ENCODE data around the gene CFAP100.

CFAP100 gene

GRCh38 chr3:126456211-126456610 lies 61.5 kb downstream of the CFAP100 start:
- no peak for TF ChIP-seq CTCF (conservative IDR thresholded peaks at IDR 0.05; ENCODE audit: low read depth)
- ChIA-PET POLR2A (ENCODE audit: low non-redundant PET) (interaction anchor here (0.6 kb wide), 1 partner anchor 16 kb away, joined by 4 read pairs; no protein-coding TSS in a partner anchor), CTCF (interaction anchor here (0.6 kb wide), 1 partner anchor 653 kb away, joined by 5 read pairs; no protein-coding TSS in a partner anchor)
- DNase-seq (ENCODE audit: low spot score) = no peak
- 0 out of 2 replicates have a peak overlapping the region, but pooled peaks have one; percentile 8 for H3K27ac ChIP-seq

- no peak for TF ChIP-seq CTCF (conservative IDR thresholded peaks at IDR 0.05; ENCODE audit: low read depth)
- DNase-seq (ENCODE audit: low spot score) = no peak
- POLR2A ChIA-PET (ENCODE audit: low non-redundant PET) = no interaction called here
- no peak overlapping the region for H3K27ac ChIP-seq
- CTCF ChIA-PET = no interaction called here
Measured at GRCh38 chr3:126456766-126457388, 62.2 kb downstream of the CFAP100 start.

GRCh38 chr3:126459111-126459762 lies 64.5 kb downstream of the CFAP100 start:
- no peak for DNase-seq (ENCODE audit: low spot score)
- TF ChIP-seq CTCF (conservative IDR thresholded peaks at IDR 0.05; ENCODE audit: low read depth) = no peak
- CTCF ChIA-PET = no interaction called here
- no peak overlapping the region for H3K27ac ChIP-seq
- POLR2A ChIA-PET (ENCODE audit: low non-redundant PET) = no interaction called here

- no peak for TF ChIP-seq CTCF (conservative IDR thresholded peaks at IDR 0.05; ENCODE audit: low read depth)
- ChIA-PET POLR2A (ENCODE audit: low non-redundant PET) (no interaction called here), CTCF (no interaction called here)
- DNase-seq (ENCODE audit: low spot score) = no peak
- no peak overlapping the region for H3K27ac ChIP-seq
Measured at GRCh38 chr3:126459763-126460127, 65.0 kb downstream of the CFAP100 start.

GRCh38 chr3:126460381-126460780 lies 65.7 kb downstream of the CFAP100 start:
- no peak for DNase-seq (ENCODE audit: low spot score)
- ChIA-PET POLR2A (ENCODE audit: low non-redundant PET) (no interaction called here), CTCF (no interaction called here)
- H3K27ac ChIP-seq = no peak overlapping the region
- TF ChIP-seq CTCF (conservative IDR thresholded peaks at IDR 0.05; ENCODE audit: low read depth) = no peak

GRCh38 chr3:126461450-126462070 lies 66.9 kb downstream of the CFAP100 start:
- ChIA-PET POLR2A (ENCODE audit: low non-redundant PET) (interaction anchor here (0.6 kb wide), 1 partner anchor 996 kb away, joined by 4 read pairs; no protein-coding TSS in a partner anchor), CTCF (no interaction called here)
- H3K27ac ChIP-seq = no peak overlapping the region
- DNase-seq (ENCODE audit: low spot score) = no peak
- TF ChIP-seq CTCF (conservative IDR thresholded peaks at IDR 0.05; ENCODE audit: low read depth) = no peak

Measured in RWPE1 (cell line).